Uterus (tissue), 2 donors: ENCODE results near the gene BCAR1.

Experiments
- CTCF ChIP-seq, 4 experiments: fragments of 200-600 bp in 2 of 4; fragments of 450-650 bp in 2 of 4; sonication (generic) in 2 of 4; IDR thresholded peaks; one replicate each; pipeline ENCODE4 v1.5.1; 2016 to 2019; ENCODE audit warnings: antibody characterized with exemption in 4 of 4, mild to moderate bottlenecking in 2 of 4, moderate library complexity in 1 of 4
- POLR2A ChIP-seq, 2 donors: fragments of 450-650 bp; IDR thresholded peaks; one replicate each; pipeline ENCODE4 v1.6.1; 2016; ENCODE audit warnings: antibody characterized with exemption in 2 of 2, mild to moderate bottlenecking in 1 of 2, moderate library complexity in 1 of 2

GRCh38 chr16:75286389-75286788, 35.0 kb upstream of the BCAR1 start:
- TF ChIP-seq CTCF (IDR thresholded peaks at IDR 0.05) (no peak), POLR2A (IDR thresholded peaks at IDR 0.05) (no peak)
